Uterus (tissue), 2 donors: ENCODE data around the gene RIMS3.

ENCODE experiments used
- POLR2A ChIP-seq, 2 donors: fragments of 450-650 bp; IDR thresholded peaks; one replicate each; pipeline ENCODE4 v1.6.1; 2016; ENCODE audit warnings: antibody characterized with exemption in 2 of 2, mild to moderate bottlenecking in 1 of 2, moderate library complexity in 1 of 2
- TF ChIP-seq, protein P1 (sequence below), 4 experiments: fragments of 200-600 bp in 2 of 4; fragments of 450-650 bp in 2 of 4; sonication (generic) in 2 of 4; IDR thresholded peaks; one replicate each; pipeline ENCODE4 v1.5.1; 2016 to 2019; ENCODE audit warnings: antibody characterized with exemption in 4 of 4, mild to moderate bottlenecking in 2 of 4, moderate library complexity in 1 of 4

DNA sequence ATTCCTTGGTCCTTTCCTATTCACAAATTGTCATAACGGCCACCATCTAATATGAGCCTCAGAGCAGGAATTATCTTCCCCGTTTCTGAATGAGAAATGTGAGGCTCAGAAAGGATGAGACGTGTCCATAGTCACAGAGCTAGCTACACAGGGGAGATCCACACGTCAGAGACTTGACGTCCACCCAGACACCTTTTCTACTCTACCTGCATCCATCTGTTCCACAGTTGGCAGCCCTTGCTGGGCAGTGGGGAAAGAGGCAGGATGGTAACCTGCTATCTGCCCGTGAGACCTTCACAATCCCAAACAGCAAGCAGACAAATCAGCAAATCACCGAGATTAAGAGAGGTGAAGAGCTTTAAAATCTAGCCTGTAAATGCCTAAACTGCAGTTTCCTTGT, 8.4 kb downstream of the RIMS3 start:
- TF ChIP-seq, protein P1, sequence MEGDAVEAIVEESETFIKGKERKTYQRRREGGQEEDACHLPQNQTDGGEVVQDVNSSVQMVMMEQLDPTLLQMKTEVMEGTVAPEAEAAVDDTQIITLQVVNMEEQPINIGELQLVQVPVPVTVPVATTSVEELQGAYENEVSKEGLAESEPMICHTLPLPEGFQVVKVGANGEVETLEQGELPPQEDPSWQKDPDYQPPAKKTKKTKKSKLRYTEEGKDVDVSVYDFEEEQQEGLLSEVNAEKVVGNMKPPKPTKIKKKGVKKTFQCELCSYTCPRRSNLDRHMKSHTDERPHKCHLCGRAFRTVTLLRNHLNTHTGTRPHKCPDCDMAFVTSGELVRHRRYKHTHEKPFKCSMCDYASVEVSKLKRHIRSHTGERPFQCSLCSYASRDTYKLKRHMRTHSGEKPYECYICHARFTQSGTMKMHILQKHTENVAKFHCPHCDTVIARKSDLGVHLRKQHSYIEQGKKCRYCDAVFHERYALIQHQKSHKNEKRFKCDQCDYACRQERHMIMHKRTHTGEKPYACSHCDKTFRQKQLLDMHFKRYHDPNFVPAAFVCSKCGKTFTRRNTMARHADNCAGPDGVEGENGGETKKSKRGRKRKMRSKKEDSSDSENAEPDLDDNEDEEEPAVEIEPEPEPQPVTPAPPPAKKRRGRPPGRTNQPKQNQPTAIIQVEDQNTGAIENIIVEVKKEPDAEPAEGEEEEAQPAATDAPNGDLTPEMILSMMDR (IDR thresholded peaks at IDR 0.05), result no peak
- TF ChIP-seq POLR2A (IDR thresholded peaks at IDR 0.05), result no peak
